ENCODE measurements around the gene ARHGAP10.
"Not testable (repeated sequence)": the region's sequence is repeated elsewhere in the genome, so short reads cannot be mapped to it uniquely, and the experiment has no call there.

ARHGAP10 gene

GRCh38 chr4:147794314-147794680 lies 62.4 kb downstream of the ARHGAP10 start:
- DNase-seq (ENCODE audit: low read depth), result no peak

- no peak for DNase-seq (ENCODE audit: low read depth)
Measured at GRCh38 chr4:147794787-147795413, 63.0 kb downstream of the ARHGAP10 start.

GRCh38 chr4:147799057-147799456 lies 67.2 kb downstream of the ARHGAP10 start:
- not testable (repeated sequence) for DNase-seq (ENCODE audit: low read depth)

GRCh38 chr4:147799986-147800555 lies 68.2 kb downstream of the ARHGAP10 start:
- DNase-seq (ENCODE audit: low read depth), result peak; percentile 55

GRCh38 chr4:147801820-147802219 lies 69.9 kb downstream of the ARHGAP10 start:
- DNase-seq (ENCODE audit: low read depth), result no peak

- no peak for DNase-seq (ENCODE audit: low read depth)
Measured at GRCh38 chr4:147802346-147802745, 70.5 kb downstream of the ARHGAP10 start.

- no peak for DNase-seq (ENCODE audit: low read depth)
Measured at GRCh38 chr4:147805946-147806345, 74.1 kb downstream of the ARHGAP10 start.

GRCh38 chr4:147808447-147808846 lies 76.6 kb downstream of the ARHGAP10 start:
- no peak for DNase-seq (ENCODE audit: low read depth)

GRCh38 chr4:147809211-147809610 lies 77.3 kb downstream of the ARHGAP10 start:
- no peak for DNase-seq (ENCODE audit: low read depth)

GRCh38 chr4:147811878-147812277 lies 80.0 kb downstream of the ARHGAP10 start:
- DNase-seq (ENCODE audit: low read depth), result no peak

- DNase-seq (ENCODE audit: low read depth), result no peak
Measured at GRCh38 chr4:147813109-147813773, 81.4 kb downstream of the ARHGAP10 start.

GRCh38 chr4:147813973-147814372 lies 82.1 kb downstream of the ARHGAP10 start:
- no peak for DNase-seq (ENCODE audit: low read depth)

- DNase-seq (ENCODE audit: low read depth), result no peak
Measured at GRCh38 chr4:147814376-147814775, 82.5 kb downstream of the ARHGAP10 start.

- DNase-seq (ENCODE audit: low read depth), result no peak
Measured at GRCh38 chr4:147815741-147816140, 83.9 kb downstream of the ARHGAP10 start.

- no peak for DNase-seq (ENCODE audit: low read depth)
Measured at GRCh38 chr4:147816382-147817254, 84.7 kb downstream of the ARHGAP10 start.

- DNase-seq (ENCODE audit: low read depth), result no peak
Measured at GRCh38 chr4:147820975-147821374, 89.1 kb downstream of the ARHGAP10 start.

- no peak for DNase-seq (ENCODE audit: low read depth)
Measured at GRCh38 chr4:147821555-147821954, 89.7 kb downstream of the ARHGAP10 start.

- no peak for DNase-seq (ENCODE audit: low read depth)
Measured at GRCh38 chr4:147822128-147822527, 90.2 kb downstream of the ARHGAP10 start.

GRCh38 chr4:147823130-147823529 lies 91.2 kb downstream of the ARHGAP10 start:
- no peak for DNase-seq (ENCODE audit: low read depth)

GRCh38 chr4:147824316-147824715 lies 92.4 kb downstream of the ARHGAP10 start:
- no peak for DNase-seq (ENCODE audit: low read depth)

- no peak for DNase-seq (ENCODE audit: low read depth)
Measured at GRCh38 chr4:147824884-147825283, 93.0 kb downstream of the ARHGAP10 start.

- DNase-seq (ENCODE audit: low read depth), result no peak
Measured at GRCh38 chr4:147825451-147826287, 93.8 kb downstream of the ARHGAP10 start.
